Measurements from ENCODE around the gene B4GALT1.
A peak's percentile ranks its signal among the peaks of the same experiment; 100 is the strongest.

B4GALT1 gene

DNA sequence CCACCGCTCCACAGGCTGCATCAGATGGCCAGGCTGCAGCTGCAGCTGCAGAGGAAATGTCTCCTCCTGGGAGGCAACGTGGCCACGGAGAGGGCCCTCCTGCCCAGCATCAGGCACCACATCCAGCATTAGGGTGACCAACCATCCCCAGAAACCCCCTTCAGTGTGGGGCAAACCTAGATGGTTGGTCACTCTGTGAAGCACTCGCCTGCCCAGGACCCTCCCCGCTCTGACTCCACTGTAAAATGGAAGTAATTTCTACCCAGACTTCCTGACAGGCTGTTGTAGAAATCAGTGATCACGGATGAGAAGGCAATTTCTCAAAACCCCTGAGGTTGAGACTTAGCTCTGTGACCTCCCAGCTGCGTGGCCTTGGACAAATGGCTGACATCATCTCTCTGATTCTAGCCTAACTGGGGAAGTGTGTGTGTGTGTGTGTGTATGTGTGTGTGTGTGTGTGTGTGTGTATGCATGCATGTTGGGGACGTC, 31.6 kb downstream of the B4GALT1 start:
- H3K4me3 ChIP-seq (ENCODE audit: control insufficient read depth, low read depth, low read length) = no peak overlapping the region
- TF ChIP-seq, protein P1, sequence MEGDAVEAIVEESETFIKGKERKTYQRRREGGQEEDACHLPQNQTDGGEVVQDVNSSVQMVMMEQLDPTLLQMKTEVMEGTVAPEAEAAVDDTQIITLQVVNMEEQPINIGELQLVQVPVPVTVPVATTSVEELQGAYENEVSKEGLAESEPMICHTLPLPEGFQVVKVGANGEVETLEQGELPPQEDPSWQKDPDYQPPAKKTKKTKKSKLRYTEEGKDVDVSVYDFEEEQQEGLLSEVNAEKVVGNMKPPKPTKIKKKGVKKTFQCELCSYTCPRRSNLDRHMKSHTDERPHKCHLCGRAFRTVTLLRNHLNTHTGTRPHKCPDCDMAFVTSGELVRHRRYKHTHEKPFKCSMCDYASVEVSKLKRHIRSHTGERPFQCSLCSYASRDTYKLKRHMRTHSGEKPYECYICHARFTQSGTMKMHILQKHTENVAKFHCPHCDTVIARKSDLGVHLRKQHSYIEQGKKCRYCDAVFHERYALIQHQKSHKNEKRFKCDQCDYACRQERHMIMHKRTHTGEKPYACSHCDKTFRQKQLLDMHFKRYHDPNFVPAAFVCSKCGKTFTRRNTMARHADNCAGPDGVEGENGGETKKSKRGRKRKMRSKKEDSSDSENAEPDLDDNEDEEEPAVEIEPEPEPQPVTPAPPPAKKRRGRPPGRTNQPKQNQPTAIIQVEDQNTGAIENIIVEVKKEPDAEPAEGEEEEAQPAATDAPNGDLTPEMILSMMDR (conservative IDR thresholded peaks at IDR 0.05; ENCODE audit: control insufficient read depth, insufficient read depth, low read depth, low read length) = no peak
- DNase-seq (ENCODE audit: low read depth) = peak; percentile 60

DNA sequence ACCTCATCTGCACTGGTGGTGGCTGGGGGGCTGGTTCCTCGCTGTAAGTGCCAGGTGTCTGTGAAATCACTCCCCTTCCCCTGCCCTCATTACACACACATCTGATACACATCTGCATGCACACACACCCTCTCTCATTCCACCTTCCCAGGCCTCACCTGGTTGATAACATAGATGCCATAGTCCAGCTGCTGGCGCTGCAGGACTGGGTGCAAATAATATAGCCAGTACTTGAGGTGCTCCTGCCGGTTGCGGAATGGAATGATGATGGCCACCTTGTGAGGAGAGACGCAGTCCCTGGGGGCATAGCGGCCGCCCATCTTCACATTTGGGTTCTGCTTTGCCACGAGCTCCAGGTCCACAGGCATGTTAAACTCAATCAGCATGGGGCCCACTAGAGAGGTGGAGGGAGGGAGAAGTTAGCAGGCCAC, 32.1 kb downstream of the B4GALT1 start:
- no peak overlapping the region for H3K4me3 ChIP-seq (ENCODE audit: control insufficient read depth, low read depth, low read length)
- TF ChIP-seq, protein P1 (conservative IDR thresholded peaks at IDR 0.05; ENCODE audit: control insufficient read depth, insufficient read depth, low read depth, low read length) = no peak
- DNase-seq (ENCODE audit: low read depth) = no peak

DNA sequence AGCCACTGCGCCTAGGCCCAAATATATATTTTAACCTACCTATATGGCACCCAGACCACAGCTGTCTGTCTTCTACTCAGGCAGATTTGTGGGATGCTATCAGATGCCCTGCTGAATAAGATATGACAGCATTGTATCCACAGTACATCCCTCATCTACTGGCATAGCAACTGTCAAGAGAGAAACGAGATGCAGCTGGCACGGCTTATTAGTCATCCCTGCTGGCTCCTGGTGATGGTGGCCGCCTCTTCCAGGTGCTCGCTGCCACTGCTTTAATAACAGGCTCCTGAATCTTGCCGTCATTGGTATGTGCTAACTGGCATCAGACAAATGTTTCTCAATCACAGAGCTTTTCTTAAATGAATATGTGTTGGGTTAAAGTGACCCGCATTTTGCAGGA, 34.0 kb downstream of the B4GALT1 start:
- TF ChIP-seq, protein P1 (conservative IDR thresholded peaks at IDR 0.05; ENCODE audit: control insufficient read depth, insufficient read depth, low read depth, low read length) = no peak
- DNase-seq (ENCODE audit: low read depth) = peak; percentile 42
- no peak overlapping the region for H3K4me3 ChIP-seq (ENCODE audit: control insufficient read depth, low read depth, low read length)

DNA sequence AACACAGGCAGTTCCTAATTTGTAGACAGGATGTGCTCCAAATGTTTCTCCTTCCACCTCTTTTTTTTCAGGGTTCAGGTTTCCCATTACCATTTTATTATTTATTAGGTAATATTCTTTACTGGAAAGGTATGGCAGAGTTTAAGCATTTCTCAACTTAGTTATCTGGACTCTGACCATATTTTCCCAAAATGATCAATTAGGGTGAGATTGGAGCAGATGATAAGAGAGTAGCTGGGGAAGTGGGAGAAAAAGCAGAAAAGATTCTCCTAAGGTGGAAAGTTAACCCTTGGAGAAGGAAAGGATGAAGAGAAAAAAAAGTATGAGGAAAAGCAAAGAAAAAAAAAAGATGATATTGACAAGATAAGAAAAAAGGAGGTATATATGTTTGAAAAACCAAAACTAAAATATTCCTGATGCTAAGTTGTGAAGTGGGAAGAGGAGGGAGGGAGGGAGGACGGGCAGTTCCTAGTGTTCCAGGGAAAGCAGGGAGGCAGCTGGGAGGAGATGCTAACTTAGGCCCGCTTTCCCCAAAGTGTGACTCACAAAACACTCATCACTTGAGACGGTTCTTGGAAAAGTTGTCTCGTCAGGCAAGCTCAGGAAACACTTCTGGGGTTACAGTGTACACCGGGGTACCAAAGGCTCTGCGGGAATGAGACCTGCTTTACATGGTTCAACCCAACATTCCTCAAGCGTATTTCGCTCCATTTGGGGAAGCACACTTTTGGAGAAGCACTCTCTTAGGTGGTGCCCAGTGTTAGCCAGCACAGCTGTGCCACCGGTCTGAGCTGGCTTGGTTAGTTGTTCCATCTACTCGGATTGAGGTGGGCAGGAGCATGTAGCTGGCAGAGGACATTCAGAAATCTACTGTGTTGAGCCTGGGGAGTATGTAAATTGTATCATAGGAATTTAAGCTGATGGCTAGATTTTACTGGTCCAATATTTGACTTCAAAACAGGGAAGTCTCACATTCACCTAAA, 35.1 kb downstream of the B4GALT1 start:
- TF ChIP-seq, protein P1 (conservative IDR thresholded peaks at IDR 0.05; ENCODE audit: control insufficient read depth, insufficient read depth, low read depth, low read length) = no peak
- DNase-seq (ENCODE audit: low read depth) = peak; percentile 94
- no peak overlapping the region for H3K4me3 ChIP-seq (ENCODE audit: control insufficient read depth, low read depth, low read length)

DNA sequence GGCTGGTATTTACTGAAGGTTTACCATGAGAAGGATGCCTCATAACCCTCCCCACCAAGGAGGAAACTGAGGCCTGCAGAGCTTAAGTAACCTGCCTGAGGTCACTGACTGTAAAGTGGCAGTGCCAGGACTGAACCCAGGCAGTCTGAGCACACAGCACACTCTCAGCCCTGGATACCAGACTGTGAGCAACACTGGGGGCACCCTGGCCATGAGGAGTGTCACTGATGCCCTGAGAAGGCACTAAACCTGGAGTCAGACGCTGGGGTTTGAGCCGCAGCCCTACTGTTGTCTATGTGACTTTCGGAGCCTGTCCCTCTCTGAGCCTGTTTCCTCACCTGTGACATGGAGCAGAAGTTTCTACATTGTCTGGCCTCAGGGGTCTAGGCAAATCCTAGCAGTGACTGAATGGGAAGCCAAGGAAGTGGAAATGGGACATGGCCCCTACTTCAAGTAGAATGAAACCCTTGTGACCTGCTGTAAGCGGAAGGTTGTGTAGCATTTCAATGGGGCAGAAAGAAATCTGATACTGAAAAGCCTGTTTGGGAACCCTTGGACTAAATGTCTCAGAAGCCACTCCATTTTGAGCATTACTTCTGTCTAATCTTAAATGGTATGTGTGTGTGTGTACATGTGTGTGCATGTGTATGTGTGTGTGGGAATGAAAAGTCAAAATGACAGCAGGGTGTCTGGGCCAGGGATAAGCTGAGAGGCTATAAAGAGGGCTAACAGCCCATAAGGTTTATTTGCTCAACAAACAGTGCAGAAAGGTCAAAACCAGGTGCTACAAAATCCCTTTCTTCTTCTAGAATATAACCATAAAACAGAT, 36.0 kb downstream of the B4GALT1 start:
- DNase-seq (ENCODE audit: low read depth) = no peak
- TF ChIP-seq, protein P1 (conservative IDR thresholded peaks at IDR 0.05; ENCODE audit: control insufficient read depth, insufficient read depth, low read depth, low read length) = no peak
- no peak overlapping the region for H3K4me3 ChIP-seq (ENCODE audit: control insufficient read depth, low read depth, low read length)
